OCI-LY1 (cell line): ENCODE data around the gene KCNH4.
A peak's percentile ranks its signal among the peaks of the same experiment; 100 is the strongest.
"Not testable (repeated sequence)": the region's sequence is repeated elsewhere in the genome, so short reads cannot be mapped to it uniquely, and the experiment has no call there.

Experiments
- H2AFZ ChIP-seq: fragments of 200-600 bp; sonication (generic), shearing (Covaris generic); 2 replicates; pipeline ENCODE4 v1.6.0; 2014; ENCODE audit warnings: antibody characterized with exemption, mild to moderate bottlenecking, low read length
- H3F3A ChIP-seq: fragments of 200-600 bp; sonication (generic), shearing (Covaris generic); 2 replicates; pipeline ENCODE4 v1.6.0; 2014; ENCODE audit warnings: mild to moderate bottlenecking, antibody characterized with exemption, low read length, moderate library complexity; ENCODE audit not compliant: insufficient read depth
- H3K27ac ChIP-seq: fragments of 200-600 bp; sonication (generic); 2 replicates; pipeline ENCODE4 v1.5.1; 2014; ENCODE audit warnings: low read length, mixed run types, mild to moderate bottlenecking, low read depth; ENCODE audit not compliant: poor library complexity, severe bottlenecking
- H3K27me3 ChIP-seq: fragments of 200-600 bp; sonication (generic); 2 replicates; pipeline ENCODE4 v1.6.0; 2014; ENCODE audit warnings: antibody characterized with exemption, mild to moderate bottlenecking, low read length, moderate library complexity; ENCODE audit not compliant: insufficient read depth
- H3K36me3 ChIP-seq: fragments of 200-600 bp; sonication (generic); 2 replicates; pipeline ENCODE4 v1.6.1; 2014; ENCODE audit warnings: mild to moderate bottlenecking, antibody characterized with exemption, low read length, moderate library complexity, mixed read lengths; ENCODE audit not compliant: insufficient read depth
- H3K4me1 ChIP-seq: fragments of 200-600 bp; sonication (generic); 2 replicates; pipeline ENCODE4 v1.5.1; 2014; ENCODE audit warnings: mild to moderate bottlenecking, low read length, moderate library complexity; ENCODE audit not compliant: insufficient read depth, severe bottlenecking
- H3K4me2 ChIP-seq: fragments of 200-600 bp; sonication (generic), shearing (Covaris generic); 2 replicates; pipeline ENCODE4 v1.6.1; 2014; ENCODE audit warnings: low read length
- H3K4me3 ChIP-seq: fragments of 200-600 bp; sonication (generic); 2 replicates; pipeline ENCODE4 v1.5.1; 2014; ENCODE audit warnings: low read length, low read depth, mild to moderate bottlenecking, mixed read lengths; ENCODE audit not compliant: poor library complexity, severe bottlenecking
- H3K79me2 ChIP-seq: fragments of 200-600 bp; shearing (Covaris generic); 2 replicates; pipeline ENCODE4 v1.6.1; 2016; ENCODE audit warnings: mixed run types, low read length, mixed read lengths; ENCODE audit not compliant: insufficient read depth
- H3K9ac ChIP-seq: fragments of 200-600 bp; sonication (generic), shearing (Covaris generic); 2 replicates; pipeline ENCODE4 v1.6.1; 2014; ENCODE audit warnings: mild to moderate bottlenecking, low read length, mixed read lengths
- H3K9me2 ChIP-seq: fragments of 200-600 bp; sonication (generic), shearing (Covaris generic); 2 replicates; pipeline ENCODE4 v1.6.1; 2014; ENCODE audit warnings: low read depth, mild to moderate bottlenecking, low read length, mixed read lengths
- H3K9me3 ChIP-seq: fragments of 200-600 bp; shearing (Covaris generic); 2 replicates; pipeline ENCODE4 v1.6.1; 2014; ENCODE audit warnings: low read length, mixed read lengths
- H4K20me1 ChIP-seq: fragments of 200-600 bp; sonication (generic), shearing (Covaris generic); 2 replicates; pipeline ENCODE4 v1.6.0; 2016; ENCODE audit warnings: mild to moderate bottlenecking, low read length; ENCODE audit not compliant: insufficient read depth
- EZH2 ChIP-seq: fragments of 200-600 bp; sonication (generic), shearing (Covaris generic); IDR thresholded peaks from 2 replicates; pipeline ENCODE4 v1.8.0; 2017; ENCODE audit warnings: borderline replicate concordance, mixed run types, mild to moderate bottlenecking, antibody characterized with exemption, low read length, moderate library complexity, mixed read lengths
- TF ChIP-seq, protein P1 (sequence below): fragments of 200-600 bp; sonication (generic), shearing (Covaris generic); IDR thresholded peaks from 2 replicates; pipeline ENCODE4 v1.5.1; 2017; ENCODE audit warnings: mild to moderate bottlenecking, antibody characterized with exemption, low read length, moderate library complexity, mixed read lengths

KCNH4 gene

DNA sequence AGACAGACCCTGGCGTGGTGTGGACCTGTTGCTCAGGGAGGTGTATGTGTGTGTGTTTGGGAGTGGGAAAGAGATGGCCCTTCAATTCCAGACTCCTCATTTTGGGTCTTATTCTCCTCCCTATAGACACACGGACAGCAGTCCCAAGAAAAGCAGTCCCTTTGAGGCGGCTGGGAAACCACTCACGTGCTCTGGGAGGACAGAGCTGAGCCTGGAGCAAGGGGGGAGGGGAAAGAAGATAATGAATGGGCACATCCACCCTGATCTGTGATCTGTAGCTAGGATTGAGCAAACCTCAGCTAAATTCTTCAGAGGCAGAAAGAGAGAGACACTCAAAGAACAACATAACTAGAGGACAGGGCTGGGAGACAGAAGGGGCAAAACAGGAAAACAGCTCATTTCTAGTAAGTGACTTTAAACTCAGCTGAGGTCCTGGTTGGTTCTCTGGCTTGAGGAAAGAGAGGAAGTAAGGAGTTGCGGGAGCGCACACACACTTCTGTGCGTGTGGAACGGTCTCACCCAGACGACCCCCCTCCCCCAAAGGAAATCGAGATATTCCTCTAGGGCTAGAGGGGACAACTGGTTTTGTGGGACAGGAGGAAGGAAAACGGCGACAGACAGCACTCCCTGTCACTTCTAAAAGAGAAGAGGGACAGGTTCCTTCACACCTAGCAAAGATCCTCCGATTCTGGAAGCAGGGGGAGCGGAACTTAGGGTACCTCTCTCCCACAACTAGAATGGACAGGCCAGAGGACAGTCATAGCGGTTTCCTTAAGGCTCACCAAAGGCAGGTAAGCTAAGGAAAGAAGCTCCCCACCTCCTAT is 26.8 kb downstream of the KCNH4 start:
- H3K27ac ChIP-seq = peak overlapping the region; percentile 19
- H3K36me3 ChIP-seq = peaks cover 14% of the 10 kb centered on the region; the same call in 1 of the 2 replicates
- H3K9me3 ChIP-seq = no peaks in the 10 kb centered on the region
- no peak overlapping the region for H2AFZ ChIP-seq
- peak overlapping the region; percentile 79 for H3K4me2 ChIP-seq
- H3K79me2 ChIP-seq = peaks cover 37% of the 10 kb centered on the region
- peak overlapping the region; percentile 90 for H3K4me3 ChIP-seq
- H4K20me1 ChIP-seq = no peaks in the 10 kb centered on the region
- no peaks in the 10 kb centered on the region for H3F3A ChIP-seq
- no peaks in the 10 kb centered on the region for H3K27me3 ChIP-seq
- peaks cover 28% of the 10 kb centered on the region for H3K4me1 ChIP-seq
- H3K9me2 ChIP-seq = no peaks in the 10 kb centered on the region
- no peak for TF ChIP-seq EZH2
- H3K9ac ChIP-seq = peak overlapping the region; percentile 92

DNA sequence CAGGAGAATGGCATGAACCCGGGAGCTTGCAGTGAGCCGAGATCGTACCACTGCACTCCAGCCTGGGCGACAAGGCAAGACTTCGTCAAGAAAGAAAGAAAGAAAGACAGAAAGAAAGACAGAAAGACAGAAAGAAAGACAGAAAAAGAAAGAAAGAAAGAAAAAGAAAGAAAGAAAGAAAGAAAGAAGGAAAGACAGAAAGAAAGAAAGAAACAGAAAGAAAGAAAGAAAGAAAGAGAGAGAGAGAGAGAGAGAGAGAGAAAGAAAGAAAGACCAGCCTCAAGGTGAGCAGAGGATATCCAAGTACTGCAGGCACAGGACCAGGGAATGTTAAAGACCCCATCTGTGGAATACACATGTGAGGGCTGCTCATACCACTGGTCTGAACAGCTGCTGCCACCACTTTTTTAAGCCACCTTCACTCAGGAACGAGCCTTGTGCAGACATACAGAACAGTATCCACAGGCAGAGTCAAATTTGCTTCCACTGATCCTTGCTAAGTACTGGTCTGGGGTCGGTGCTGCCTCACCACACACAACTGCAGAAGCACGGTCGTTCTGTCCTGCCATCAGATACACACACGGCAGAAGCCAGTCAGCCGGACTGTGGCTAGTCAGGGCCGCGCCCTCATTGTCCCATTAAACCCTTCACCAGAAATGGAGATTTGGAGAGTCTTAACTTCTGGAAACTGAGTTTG is 33.9 kb downstream of the KCNH4 start:
- Histone ChIP-seq H2AFZ (no peak overlapping the region), H3K9me3 (no peaks in the 10 kb centered on the region), H3K9me2 (no peaks in the 10 kb centered on the region), H3K27ac (no peak overlapping the region), H3K4me3 (no peak overlapping the region), H3K36me3 (peaks cover 46% of the 10 kb centered on the region), H3K9ac (no peak overlapping the region), H4K20me1 (no peaks in the 10 kb centered on the region), H3F3A (no peaks in the 10 kb centered on the region), H3K4me2 (no peak overlapping the region), H3K4me1 (peaks cover 12% of the 10 kb centered on the region), H3K79me2 (peaks cover 25% of the 10 kb centered on the region), H3K27me3 (no peaks in the 10 kb centered on the region)
- no peak for TF ChIP-seq EZH2
- TF ChIP-seq, protein P1, sequence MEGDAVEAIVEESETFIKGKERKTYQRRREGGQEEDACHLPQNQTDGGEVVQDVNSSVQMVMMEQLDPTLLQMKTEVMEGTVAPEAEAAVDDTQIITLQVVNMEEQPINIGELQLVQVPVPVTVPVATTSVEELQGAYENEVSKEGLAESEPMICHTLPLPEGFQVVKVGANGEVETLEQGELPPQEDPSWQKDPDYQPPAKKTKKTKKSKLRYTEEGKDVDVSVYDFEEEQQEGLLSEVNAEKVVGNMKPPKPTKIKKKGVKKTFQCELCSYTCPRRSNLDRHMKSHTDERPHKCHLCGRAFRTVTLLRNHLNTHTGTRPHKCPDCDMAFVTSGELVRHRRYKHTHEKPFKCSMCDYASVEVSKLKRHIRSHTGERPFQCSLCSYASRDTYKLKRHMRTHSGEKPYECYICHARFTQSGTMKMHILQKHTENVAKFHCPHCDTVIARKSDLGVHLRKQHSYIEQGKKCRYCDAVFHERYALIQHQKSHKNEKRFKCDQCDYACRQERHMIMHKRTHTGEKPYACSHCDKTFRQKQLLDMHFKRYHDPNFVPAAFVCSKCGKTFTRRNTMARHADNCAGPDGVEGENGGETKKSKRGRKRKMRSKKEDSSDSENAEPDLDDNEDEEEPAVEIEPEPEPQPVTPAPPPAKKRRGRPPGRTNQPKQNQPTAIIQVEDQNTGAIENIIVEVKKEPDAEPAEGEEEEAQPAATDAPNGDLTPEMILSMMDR = no peak

DNA sequence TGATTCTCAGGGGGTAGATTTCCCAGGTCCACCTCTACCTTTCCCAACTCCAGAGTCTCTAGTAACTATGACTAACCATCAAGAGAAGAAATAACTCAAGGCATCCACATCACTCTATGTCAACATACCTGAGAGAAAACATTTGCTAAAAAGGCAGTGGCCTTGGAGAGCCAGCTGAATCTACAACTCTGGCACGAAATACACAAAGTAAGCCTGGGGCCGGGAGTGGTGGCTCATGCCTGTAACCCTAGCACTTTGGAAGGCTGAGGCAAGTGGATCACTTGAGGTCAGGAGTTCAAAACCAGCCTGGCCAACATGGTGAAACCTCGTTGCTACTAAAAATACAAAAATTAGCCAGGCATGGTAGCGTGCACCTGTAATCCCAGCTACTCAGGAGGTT is 37.8 kb downstream of the KCNH4 start:
- not testable (repeated sequence) for H3K4me3 ChIP-seq, H3K27ac ChIP-seq, H4K20me1 ChIP-seq, H3K4me2 ChIP-seq, H2AFZ ChIP-seq, H3K27me3 ChIP-seq, H3F3A ChIP-seq, H3K9me2 ChIP-seq, H3K9me3 ChIP-seq, H3K9ac ChIP-seq
- peaks cover 37% of the 10 kb centered on the region for H3K36me3 ChIP-seq
- peaks cover 11% of the 10 kb centered on the region for H3K79me2 ChIP-seq
- H3K4me1 ChIP-seq = peaks cover 18% of the 10 kb centered on the region

DNA sequence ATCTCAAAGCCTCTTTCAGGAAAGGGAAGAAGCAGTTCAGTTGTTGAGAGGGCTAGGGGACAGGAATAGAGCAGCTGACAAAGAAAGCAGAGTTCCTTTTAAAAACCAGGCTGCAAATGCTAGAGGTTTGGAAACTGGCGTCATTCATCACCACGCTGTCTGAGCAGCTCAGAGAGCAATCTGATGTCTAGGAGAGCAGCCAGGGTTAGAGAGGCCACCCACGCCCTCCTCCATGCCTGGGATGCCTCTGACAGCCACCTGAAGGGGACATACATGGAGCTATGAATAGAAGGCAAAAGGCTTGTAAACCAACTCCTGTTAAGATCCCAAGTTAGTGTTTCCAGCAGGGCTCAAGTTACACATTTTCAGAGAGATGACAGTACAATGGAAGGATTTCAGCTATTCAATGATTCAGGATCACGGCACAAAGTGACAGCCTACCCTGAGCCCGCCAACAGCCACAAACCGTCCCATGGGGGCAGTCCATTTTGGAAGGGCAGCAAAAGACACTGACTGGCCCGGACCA is 38.5 kb downstream of the KCNH4 start:
- no peaks in the 10 kb centered on the region for H3K9me3 ChIP-seq
- no peak overlapping the region for H3K4me3 ChIP-seq
- H3K36me3 ChIP-seq = peaks cover 35% of the 10 kb centered on the region
- no peak overlapping the region for H3K27ac ChIP-seq
- H3K27me3 ChIP-seq = no peaks in the 10 kb centered on the region
- no peak overlapping the region for H2AFZ ChIP-seq
- H3K79me2 ChIP-seq = peaks cover 16% of the 10 kb centered on the region
- peaks cover 25% of the 10 kb centered on the region for H3K4me1 ChIP-seq
- H3K9me2 ChIP-seq = no peaks in the 10 kb centered on the region
- no peaks in the 10 kb centered on the region for H3F3A ChIP-seq
- no peak overlapping the region for H3K9ac ChIP-seq
- TF ChIP-seq EZH2 = no peak
- TF ChIP-seq, protein P1 = no peak
- H4K20me1 ChIP-seq = no peaks in the 10 kb centered on the region
- no peak overlapping the region for H3K4me2 ChIP-seq
